A549 (cell line): ENCODE data around the gene OXT.

Source experiments
- CEBPB ChIP-seq, 2 experiments: fragments of >200 bp in 1 of 2; sonication (Bioruptor Twin) in 1 of 2; formaldehyde crosslinking in 1 of 2; IDR thresholded peaks; 2 replicates each; pipeline ENCODE4 v1.6.1; 2012 to 2016
- CHD4 ChIP-seq: fragments of 200-600 bp; sonication (generic); IDR thresholded peaks from 2 replicates; pipeline ENCODE4 v1.6.1; 2016; ENCODE audit warnings: antibody characterized with exemption, mild to moderate bottlenecking, borderline replicate concordance
- CTCF ChIP-seq: fragments of >200 bp; sonication (Bioruptor Twin); formaldehyde crosslinking; IDR thresholded peaks from 3 replicates; pipeline ENCODE4 v1.5.1; 2016
- EP300 ChIP-seq, 2 experiments: fragments of >200 bp; sonication (Bioruptor Twin); formaldehyde crosslinking; IDR thresholded peaks; 2 replicates in 1 of 2; 3 replicates in 1 of 2; pipeline ENCODE4 v1.6.1; 2016 to 2017
- HDAC2 ChIP-seq: fragments of 200-600 bp; sonication (generic); IDR thresholded peaks from 2 replicates; pipeline ENCODE4 v1.6.1; 2016
- JUNB ChIP-seq: fragments of >200 bp; sonication (Bioruptor Twin); formaldehyde crosslinking; IDR thresholded peaks from 2 replicates; pipeline ENCODE4 v1.6.1; 2016
- MAFK ChIP-seq: fragments of 450-650 bp; IDR thresholded peaks from 2 replicates; pipeline ENCODE4 v1.6.1; 2014; ENCODE audit not compliant: partially characterized antibody
- MAX ChIP-seq: IDR thresholded peaks from 2 replicates; pipeline ENCODE4 v1.6.1; 2012
- MAZ ChIP-seq: fragments of 150-350 bp; IDR thresholded peaks from 2 replicates; pipeline ENCODE4 v1.6.1; 2014; ENCODE audit warnings: antibody characterized with exemption, low read depth, low read length, borderline replicate concordance
- SMC3 ChIP-seq: fragments of >200 bp; sonication (Bioruptor Twin); formaldehyde crosslinking; IDR thresholded peaks from 3 replicates; pipeline ENCODE4 v1.6.1; 2018; ENCODE audit warnings: inconsistent platforms
- USF2 ChIP-seq: fragments of 450-650 bp; IDR thresholded peaks from 2 replicates; pipeline ENCODE4 v1.6.1; 2014; ENCODE audit warnings: antibody characterized with exemption

- no peak for TF ChIP-seq CHD4
- no peak for TF ChIP-seq CTCF
- peak; percentile 77; the same call in 1 of the 2 replicates for TF ChIP-seq HDAC2
- TF ChIP-seq JUNB, result no peak
- TF ChIP-seq CEBPB (IDR thresholded peaks at IDR 0.05), result no peak
- no peak for TF ChIP-seq EP300 (IDR thresholded peaks at IDR 0.05)
- peak; percentile 92 for TF ChIP-seq MAX
- no peak for TF ChIP-seq MAFK
- no peak for TF ChIP-seq USF2
- TF ChIP-seq SMC3, result 0 out of 3 replicates have a peak, but pooled peaks have one; percentile 5
- no peak for TF ChIP-seq MAZ
Observed at GRCh38 chr20:3045816-3046676, 25.4 kb upstream of the OXT start, which contains the start of gene MRPS26.
